GM23338 (cell line): Measurements from ENCODE around the gene ULK4. TPM values are rescaled to one million over a fixed set of nuclear protein-coding genes. Genes with fewer than 3 reads are reported as not detected.

Experiments
- ATAC-seq: fragments of 200-7000 bp; cut with Tn5 transposase; 3 replicates; pipeline ENCODE4 v1.9.1; 2020
- DNase-seq: peaks from one replicate; pipeline ENCODE4 v3.0.0-alpha.2; 2015; ENCODE audit warnings: low spot score
- H2AFZ ChIP-seq: fragments of 200-600 bp; sonication (generic); 2 replicates; pipeline ENCODE4 v1.8.0; 2016; ENCODE audit warnings: antibody characterized with exemption, mild to moderate bottlenecking, moderate library complexity
- H3F3A ChIP-seq: fragments of 200-600 bp; sonication (generic); replicated peaks from 2 replicates; pipeline ENCODE4 v1.8.0; 2017; ENCODE audit warnings: antibody characterized with exemption, mixed run types, low read depth
- H3K27ac ChIP-seq: fragments of 200-600 bp; sonication (generic); 2 replicates; pipeline ENCODE4 v1.6.1; 2016; ENCODE audit warnings: low read depth
- H3K27me3 ChIP-seq: fragments of 200-600 bp; sonication (generic); 2 replicates; pipeline ENCODE4 v1.8.0; 2016; ENCODE audit warnings: mild to moderate bottlenecking, mixed run types, moderate library complexity; ENCODE audit not compliant: insufficient read depth
- H3K36me3 ChIP-seq: fragments of 200-600 bp; sonication (generic); 2 replicates; pipeline ENCODE4 v1.8.0; 2016; ENCODE audit warnings: mild to moderate bottlenecking; ENCODE audit not compliant: insufficient read depth
- H3K4me1 ChIP-seq: fragments of 200-600 bp; sonication (generic); 2 replicates; pipeline ENCODE4 v1.8.0; 2016; ENCODE audit warnings: mild to moderate bottlenecking, moderate library complexity; ENCODE audit not compliant: insufficient read depth
- H3K4me2 ChIP-seq: fragments of 200-600 bp; sonication (generic); 2 replicates; pipeline ENCODE4 v1.7.1; 2017; ENCODE audit warnings: mixed run types
- H3K4me3 ChIP-seq: fragments of 200-600 bp; sonication (generic); 2 replicates; pipeline ENCODE4 v1.6.1; 2016; ENCODE audit warnings: mixed run types
- H3K79me2 ChIP-seq: fragments of 200-600 bp; sonication (generic); replicated peaks from 2 replicates; pipeline ENCODE4 v1.8.0; 2017; ENCODE audit warnings: mild to moderate bottlenecking; ENCODE audit not compliant: insufficient read depth
- H3K9me2 ChIP-seq: fragments of 200-600 bp; sonication (generic); 2 replicates; pipeline ENCODE4 v1.8.0; 2017; ENCODE audit not compliant: insufficient read depth
- H4K20me1 ChIP-seq: fragments of 200-600 bp; sonication (generic); replicated peaks from 2 replicates; pipeline ENCODE4 v1.8.0; 2017; ENCODE audit warnings: mild to moderate bottlenecking; ENCODE audit not compliant: insufficient read depth
- H3K27ac Mint-ChIP-seq: 2 replicates; pipeline ENCODE4 v1.8.0; 2020; ENCODE audit warnings: inconsistent platforms, mild to moderate bottlenecking, moderate library complexity, mixed read lengths
- H3K27me3 Mint-ChIP-seq: 3 replicates; pipeline ENCODE4 v1.8.0; 2022; ENCODE audit warnings: low read depth, mild to moderate bottlenecking, moderate library complexity, mixed read lengths, inconsistent platforms; ENCODE audit not compliant: insufficient read depth, poor library complexity
- H3K36me3 Mint-ChIP-seq: 3 replicates; pipeline ENCODE4 v1.8.0; 2021; ENCODE audit warnings: low read depth, mild to moderate bottlenecking, inconsistent platforms, moderate library complexity, mixed read lengths
- H3K4me1 Mint-ChIP-seq: 3 replicates; pipeline ENCODE4 v1.8.0; 2020; ENCODE audit warnings: mild to moderate bottlenecking, inconsistent platforms, mixed read lengths
- H3K4me3 Mint-ChIP-seq: 3 replicates; pipeline ENCODE4 v1.8.0; 2021; ENCODE audit warnings: moderate library complexity, mild to moderate bottlenecking, inconsistent platforms, mixed read lengths
- H3K9me3 Mint-ChIP-seq: 3 replicates; pipeline ENCODE4 v1.8.0; 2020; ENCODE audit warnings: moderate library complexity, mild to moderate bottlenecking, inconsistent platforms, mixed read lengths
- CREB1 ChIP-seq: fragments of 250-450 bp; sonication (Bioruptor Pico); IDR thresholded peaks from 2 replicates; pipeline ENCODE4 v1.5.0; 2020; ENCODE audit warnings: low read depth, mild to moderate bottlenecking, moderate library complexity
- EZH2 ChIP-seq: fragments of 200-600 bp; sonication (generic); IDR thresholded peaks from one replicate; pipeline ENCODE4 v1.8.0; 2017; ENCODE audit warnings: antibody characterized with exemption, mild to moderate bottlenecking, low read depth; ENCODE audit not compliant: unreplicated experiment
- EZH2phosphoT487 ChIP-seq: fragments of 200-600 bp; sonication (generic); IDR thresholded peaks from one replicate; pipeline ENCODE4 v1.8.1; 2018; ENCODE audit warnings: antibody characterized with exemption; ENCODE audit not compliant: unreplicated experiment
- JUNB ChIP-seq: IDR thresholded peaks from one replicate; pipeline ENCODE4 v1.6.1; 2016; ENCODE audit warnings: antibody characterized with exemption; ENCODE audit not compliant: unreplicated experiment
- NANOG ChIP-seq: IDR thresholded peaks from 2 replicates; pipeline ENCODE4 v1.6.1; 2016; ENCODE audit warnings: antibody characterized with exemption, borderline replicate concordance
- POLR2AphosphoS5 ChIP-seq: IDR thresholded peaks from 2 replicates; pipeline ENCODE4 v1.6.1; 2016; ENCODE audit warnings: antibody characterized with exemption, low read depth
- STAT1 ChIP-seq: IDR thresholded peaks from one replicate; pipeline ENCODE4 v1.6.1; 2016; ENCODE audit warnings: antibody characterized with exemption; ENCODE audit not compliant: unreplicated experiment
- ZNF114 ChIP-seq: fragments of 250-450 bp; sonication (Bioruptor Pico); IDR thresholded peaks from 2 replicates; pipeline ENCODE4 v1.5.0; 2020; ENCODE audit warnings: mild to moderate bottlenecking, moderate library complexity
- ZNF331 ChIP-seq: fragments of 250-450 bp; sonication (Bioruptor Pico); IDR thresholded peaks from 2 replicates; pipeline ENCODE4 v1.5.0; 2020; ENCODE audit warnings: low read depth, mild to moderate bottlenecking, moderate library complexity
- polyA plus RNA-seq: library from polyadenylated mRNA; unstranded; fragments of >200 nt; fragmentation: Nextera tagmentation; extraction: Ambion mirVana; gene quantifications from 2 replicates; pipeline ENCODE4 v1.2.1, GENCODE V29; 2016
- total RNA-seq: library from RNA; depleted of rRNA; stranded (reverse); fragments of >200 nt; shearing (Covaris generic); gene quantifications from 2 replicates; pipeline ENCODE4 v1.2.3, GENCODE V29; 2014
- TF ChIP-seq, protein P1 (sequence below): IDR thresholded peaks from 2 replicates; pipeline ENCODE4 v1.6.1; 2016; ENCODE audit warnings: antibody characterized with exemption
- TF ChIP-seq, protein P2 (sequence below), 2 experiments: fragments of 200-600 bp in 1 of 2; sonication (generic) in 1 of 2; conservative IDR thresholded peaks; 2 replicates each; pipeline versions ENCODE4 v1.5.1 to v1.6.1; 2016 to 2017; ENCODE audit warnings: antibody characterized with exemption in 2 of 2, low read depth in 2 of 2, mild to moderate bottlenecking in 2 of 2, moderate library complexity in 1 of 2
- TF ChIP-seq, protein P3 (sequence below): fragments of 250-450 bp; sonication (Bioruptor Pico); IDR thresholded peaks from 2 replicates; pipeline ENCODE4 v1.5.0; 2020; ENCODE audit warnings: mild to moderate bottlenecking, moderate library complexity
- TF ChIP-seq, protein P4 (sequence below): IDR thresholded peaks from one replicate; pipeline ENCODE4 v1.6.1; 2018; ENCODE audit warnings: antibody characterized with exemption; ENCODE audit not compliant: unreplicated experiment

The ULK4 gene
- total and polyA plus RNA-seq, 2 experiments from 2014 or later: 20.8 to 41.4 TPM

DNA sequence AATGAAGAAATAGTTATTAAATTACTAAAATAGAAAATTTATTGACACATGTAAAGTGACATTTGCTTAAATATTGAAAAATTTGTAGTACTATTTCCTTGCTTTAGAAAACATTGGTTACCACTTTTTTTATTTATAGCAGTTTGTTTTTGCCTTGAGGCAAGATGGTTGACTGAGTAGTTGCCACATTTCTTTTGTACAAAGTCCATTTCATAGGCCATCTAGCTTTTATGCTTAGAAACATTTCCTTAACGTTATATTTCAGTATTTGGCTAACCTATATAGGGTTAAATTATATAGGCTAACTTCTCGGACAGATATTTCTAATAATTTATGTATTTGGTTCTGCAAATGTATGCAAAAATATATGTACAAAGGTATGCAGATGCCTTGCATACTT, 745.5 kb downstream of the ULK4 start:
- Mint-ChIP-seq H3K9me3 (no peaks in the 10 kb centered on the region), H3K27me3 (no peaks in the 10 kb centered on the region), H3K27ac (no peak overlapping the region), H3K4me3 (no peak overlapping the region), H3K4me1 (peaks cover 76% of the 10 kb centered on the region), H3K36me3 (no peaks in the 10 kb centered on the region; the same call in 2 of the 3 replicates)
- Histone ChIP-seq H3K79me2 (peaks cover 100% of the 10 kb centered on the region), H3K4me3 (no peak overlapping the region), H3K4me2 (no peak overlapping the region), H3K27me3 (no peaks in the 10 kb centered on the region), H4K20me1 (peaks cover 67% of the 10 kb centered on the region), H3K4me1 (peaks cover 65% of the 10 kb centered on the region), H3F3A (no peaks in the 10 kb centered on the region), H3K27ac (no peak overlapping the region), H2AFZ (no peak overlapping the region), H3K36me3 (no peaks in the 10 kb centered on the region), H3K9me2 (no peaks in the 10 kb centered on the region)
- TF ChIP-seq ZNF331 (CRISPR knock-in tag) (no peak), JUNB (no peak), EZH2phosphoT487 (no peak), POLR2AphosphoS5 (no peak), EZH2 (no peak), NANOG (no peak), CREB1 (CRISPR knock-in tag) (no peak), ZNF114 (no peak), STAT1 (no peak)
- TF ChIP-seq, protein P1, sequence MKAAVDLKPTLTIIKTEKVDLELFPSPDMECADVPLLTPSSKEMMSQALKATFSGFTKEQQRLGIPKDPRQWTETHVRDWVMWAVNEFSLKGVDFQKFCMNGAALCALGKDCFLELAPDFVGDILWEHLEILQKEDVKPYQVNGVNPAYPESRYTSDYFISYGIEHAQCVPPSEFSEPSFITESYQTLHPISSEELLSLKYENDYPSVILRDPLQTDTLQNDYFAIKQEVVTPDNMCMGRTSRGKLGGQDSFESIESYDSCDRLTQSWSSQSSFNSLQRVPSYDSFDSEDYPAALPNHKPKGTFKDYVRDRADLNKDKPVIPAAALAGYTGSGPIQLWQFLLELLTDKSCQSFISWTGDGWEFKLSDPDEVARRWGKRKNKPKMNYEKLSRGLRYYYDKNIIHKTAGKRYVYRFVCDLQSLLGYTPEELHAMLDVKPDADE: no peak
- TF ChIP-seq, protein P2, sequence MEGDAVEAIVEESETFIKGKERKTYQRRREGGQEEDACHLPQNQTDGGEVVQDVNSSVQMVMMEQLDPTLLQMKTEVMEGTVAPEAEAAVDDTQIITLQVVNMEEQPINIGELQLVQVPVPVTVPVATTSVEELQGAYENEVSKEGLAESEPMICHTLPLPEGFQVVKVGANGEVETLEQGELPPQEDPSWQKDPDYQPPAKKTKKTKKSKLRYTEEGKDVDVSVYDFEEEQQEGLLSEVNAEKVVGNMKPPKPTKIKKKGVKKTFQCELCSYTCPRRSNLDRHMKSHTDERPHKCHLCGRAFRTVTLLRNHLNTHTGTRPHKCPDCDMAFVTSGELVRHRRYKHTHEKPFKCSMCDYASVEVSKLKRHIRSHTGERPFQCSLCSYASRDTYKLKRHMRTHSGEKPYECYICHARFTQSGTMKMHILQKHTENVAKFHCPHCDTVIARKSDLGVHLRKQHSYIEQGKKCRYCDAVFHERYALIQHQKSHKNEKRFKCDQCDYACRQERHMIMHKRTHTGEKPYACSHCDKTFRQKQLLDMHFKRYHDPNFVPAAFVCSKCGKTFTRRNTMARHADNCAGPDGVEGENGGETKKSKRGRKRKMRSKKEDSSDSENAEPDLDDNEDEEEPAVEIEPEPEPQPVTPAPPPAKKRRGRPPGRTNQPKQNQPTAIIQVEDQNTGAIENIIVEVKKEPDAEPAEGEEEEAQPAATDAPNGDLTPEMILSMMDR (conservative IDR thresholded peaks at IDR 0.05; ENCODE audit: low read depth in 2 of 2): no peak
- TF ChIP-seq, protein P3, sequence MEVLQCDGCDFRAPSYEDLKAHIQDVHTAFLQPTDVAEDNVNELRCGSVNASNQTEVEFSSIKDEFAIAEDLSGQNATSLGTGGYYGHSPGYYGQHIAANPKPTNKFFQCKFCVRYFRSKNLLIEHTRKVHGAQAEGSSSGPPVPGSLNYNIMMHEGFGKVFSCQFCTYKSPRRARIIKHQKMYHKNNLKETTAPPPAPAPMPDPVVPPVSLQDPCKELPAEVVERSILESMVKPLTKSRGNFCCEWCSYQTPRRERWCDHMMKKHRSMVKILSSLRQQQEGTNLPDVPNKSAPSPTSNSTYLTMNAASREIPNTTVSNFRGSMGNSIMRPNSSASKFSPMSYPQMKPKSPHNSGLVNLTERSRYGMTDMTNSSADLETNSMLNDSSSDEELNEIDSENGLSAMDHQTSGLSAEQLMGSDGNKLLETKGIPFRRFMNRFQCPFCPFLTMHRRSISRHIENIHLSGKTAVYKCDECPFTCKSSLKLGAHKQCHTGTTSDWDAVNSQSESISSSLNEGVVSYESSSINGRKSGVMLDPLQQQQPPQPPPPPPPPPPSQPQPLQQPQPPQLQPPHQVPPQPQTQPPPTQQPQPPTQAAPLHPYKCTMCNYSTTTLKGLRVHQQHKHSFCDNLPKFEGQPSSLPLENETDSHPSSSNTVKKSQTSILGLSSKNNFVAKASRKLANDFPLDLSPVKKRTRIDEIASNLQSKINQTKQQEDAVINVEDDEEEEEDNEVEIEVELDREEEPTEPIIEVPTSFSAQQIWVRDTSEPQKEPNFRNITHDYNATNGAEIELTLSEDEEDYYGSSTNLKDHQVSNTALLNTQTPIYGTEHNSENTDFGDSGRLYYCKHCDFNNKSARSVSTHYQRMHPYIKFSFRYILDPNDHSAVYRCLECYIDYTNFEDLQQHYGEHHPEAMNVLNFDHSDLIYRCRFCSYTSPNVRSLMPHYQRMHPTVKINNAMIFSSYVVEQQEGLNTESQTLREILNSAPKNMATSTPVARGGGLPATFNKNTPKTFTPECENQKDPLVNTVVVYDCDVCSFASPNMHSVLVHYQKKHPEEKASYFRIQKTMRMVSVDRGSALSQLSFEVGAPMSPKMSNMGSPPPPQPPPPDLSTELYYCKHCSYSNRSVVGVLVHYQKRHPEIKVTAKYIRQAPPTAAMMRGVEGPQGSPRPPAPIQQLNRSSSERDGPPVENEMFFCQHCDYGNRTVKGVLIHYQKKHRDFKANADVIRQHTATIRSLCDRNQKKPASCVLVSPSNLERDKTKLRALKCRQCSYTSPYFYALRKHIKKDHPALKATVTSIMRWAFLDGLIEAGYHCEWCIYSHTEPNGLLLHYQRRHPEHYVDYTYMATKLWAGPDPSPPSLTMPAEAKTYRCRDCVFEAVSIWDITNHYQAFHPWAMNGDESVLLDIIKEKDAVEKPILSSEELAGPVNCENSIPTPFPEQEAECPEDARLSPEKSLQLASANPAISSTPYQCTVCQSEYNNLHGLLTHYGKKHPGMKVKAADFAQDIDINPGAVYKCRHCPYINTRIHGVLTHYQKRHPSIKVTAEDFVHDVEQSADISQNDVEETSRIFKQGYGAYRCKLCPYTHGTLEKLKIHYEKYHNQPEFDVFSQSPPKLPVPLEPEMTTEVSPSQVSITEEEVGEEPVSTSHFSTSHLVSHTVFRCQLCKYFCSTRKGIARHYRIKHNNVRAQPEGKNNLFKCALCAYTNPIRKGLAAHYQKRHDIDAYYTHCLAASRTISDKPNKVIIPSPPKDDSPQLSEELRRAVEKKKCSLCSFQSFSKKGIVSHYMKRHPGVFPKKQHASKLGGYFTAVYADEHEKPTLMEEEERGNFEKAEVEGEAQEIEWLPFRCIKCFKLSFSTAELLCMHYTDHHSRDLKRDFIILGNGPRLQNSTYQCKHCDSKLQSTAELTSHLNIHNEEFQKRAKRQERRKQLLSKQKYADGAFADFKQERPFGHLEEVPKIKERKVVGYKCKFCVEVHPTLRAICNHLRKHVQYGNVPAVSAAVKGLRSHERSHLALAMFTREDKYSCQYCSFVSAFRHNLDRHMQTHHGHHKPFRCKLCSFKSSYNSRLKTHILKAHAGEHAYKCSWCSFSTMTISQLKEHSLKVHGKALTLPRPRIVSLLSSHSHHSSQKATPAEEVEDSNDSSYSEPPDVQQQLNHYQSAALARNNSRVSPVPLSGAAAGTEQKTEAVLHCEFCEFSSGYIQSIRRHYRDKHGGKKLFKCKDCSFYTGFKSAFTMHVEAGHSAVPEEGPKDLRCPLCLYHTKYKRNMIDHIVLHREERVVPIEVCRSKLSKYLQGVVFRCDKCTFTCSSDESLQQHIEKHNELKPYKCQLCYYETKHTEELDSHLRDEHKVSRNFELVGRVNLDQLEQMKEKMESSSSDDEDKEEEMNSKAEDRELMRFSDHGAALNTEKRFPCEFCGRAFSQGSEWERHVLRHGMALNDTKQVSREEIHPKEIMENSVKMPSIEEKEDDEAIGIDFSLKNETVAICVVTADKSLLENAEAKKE (CRISPR knock-in tag): no peak
- TF ChIP-seq, protein P4, sequence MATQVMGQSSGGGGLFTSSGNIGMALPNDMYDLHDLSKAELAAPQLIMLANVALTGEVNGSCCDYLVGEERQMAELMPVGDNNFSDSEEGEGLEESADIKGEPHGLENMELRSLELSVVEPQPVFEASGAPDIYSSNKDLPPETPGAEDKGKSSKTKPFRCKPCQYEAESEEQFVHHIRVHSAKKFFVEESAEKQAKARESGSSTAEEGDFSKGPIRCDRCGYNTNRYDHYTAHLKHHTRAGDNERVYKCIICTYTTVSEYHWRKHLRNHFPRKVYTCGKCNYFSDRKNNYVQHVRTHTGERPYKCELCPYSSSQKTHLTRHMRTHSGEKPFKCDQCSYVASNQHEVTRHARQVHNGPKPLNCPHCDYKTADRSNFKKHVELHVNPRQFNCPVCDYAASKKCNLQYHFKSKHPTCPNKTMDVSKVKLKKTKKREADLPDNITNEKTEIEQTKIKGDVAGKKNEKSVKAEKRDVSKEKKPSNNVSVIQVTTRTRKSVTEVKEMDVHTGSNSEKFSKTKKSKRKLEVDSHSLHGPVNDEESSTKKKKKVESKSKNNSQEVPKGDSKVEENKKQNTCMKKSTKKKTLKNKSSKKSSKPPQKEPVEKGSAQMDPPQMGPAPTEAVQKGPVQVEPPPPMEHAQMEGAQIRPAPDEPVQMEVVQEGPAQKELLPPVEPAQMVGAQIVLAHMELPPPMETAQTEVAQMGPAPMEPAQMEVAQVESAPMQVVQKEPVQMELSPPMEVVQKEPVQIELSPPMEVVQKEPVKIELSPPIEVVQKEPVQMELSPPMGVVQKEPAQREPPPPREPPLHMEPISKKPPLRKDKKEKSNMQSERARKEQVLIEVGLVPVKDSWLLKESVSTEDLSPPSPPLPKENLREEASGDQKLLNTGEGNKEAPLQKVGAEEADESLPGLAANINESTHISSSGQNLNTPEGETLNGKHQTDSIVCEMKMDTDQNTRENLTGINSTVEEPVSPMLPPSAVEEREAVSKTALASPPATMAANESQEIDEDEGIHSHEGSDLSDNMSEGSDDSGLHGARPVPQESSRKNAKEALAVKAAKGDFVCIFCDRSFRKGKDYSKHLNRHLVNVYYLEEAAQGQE: no peak
- no peak for DNase-seq
- no peak for ATAC-seq
